ENCODE measurements around the gene CEMIP. TPM values are rescaled to one million over a fixed set of nuclear protein-coding genes. Genes with fewer than 3 reads are reported as not detected.

Gene CEMIP
- total and polyA plus RNA-seq, 11 donors, result 0.04 to 9.6 (median 0.19) TPM

DNA sequence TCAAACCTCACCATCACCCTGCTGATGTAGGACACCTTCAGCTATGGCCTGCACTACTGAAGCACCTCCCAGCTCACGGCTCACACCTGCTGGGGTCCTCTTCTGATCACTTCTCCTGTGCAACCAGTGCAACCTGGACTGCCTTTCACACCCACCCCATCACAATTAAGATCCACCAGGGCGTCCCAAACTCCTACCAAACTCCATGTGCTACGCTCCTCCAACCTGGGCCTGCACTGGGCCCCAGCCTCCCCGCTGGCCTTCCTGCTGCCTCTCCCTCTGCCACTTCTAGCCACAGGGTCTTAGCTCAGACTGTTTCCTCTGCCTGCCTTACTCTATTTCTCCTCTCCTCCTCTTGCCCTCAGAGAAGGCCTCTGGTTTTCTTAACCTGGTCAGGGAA lies 197.7 kb downstream of the CEMIP start:
- Histone ChIP-seq H3K27ac (no peak overlapping the region), H3K36me3 (peaks cover 0 to 65% (median 43%) of the 10 kb centered on the region in 9 donors), H3K9me3 (no peaks in the 10 kb centered on the region), H3K4me1 (peaks cover 0 to 39% (median 7%) of the 10 kb centered on the region in 12 donors), H3K4me3 (no peak overlapping the region), H3K27me3 (no peaks in the 10 kb centered on the region)
- ATAC-seq (peak in 1 of 4 donors; percentile 10), DNase-seq (no peak)
- 94 to 99% (median 98%) methylated on average over 4 of the region's 4 CpGs for WGBS, 4 donors
- TF ChIP-seq POLR2A (IDR thresholded peaks at IDR 0.05), result no peak
- intact Hi-C loops (cut with DNase I), result loop anchor here in 8 of 10 donors (2.0 to 10.0 kb wide), 6 partner anchors 130 to 412 kb away; no protein-coding TSS in a partner anchor

DNA sequence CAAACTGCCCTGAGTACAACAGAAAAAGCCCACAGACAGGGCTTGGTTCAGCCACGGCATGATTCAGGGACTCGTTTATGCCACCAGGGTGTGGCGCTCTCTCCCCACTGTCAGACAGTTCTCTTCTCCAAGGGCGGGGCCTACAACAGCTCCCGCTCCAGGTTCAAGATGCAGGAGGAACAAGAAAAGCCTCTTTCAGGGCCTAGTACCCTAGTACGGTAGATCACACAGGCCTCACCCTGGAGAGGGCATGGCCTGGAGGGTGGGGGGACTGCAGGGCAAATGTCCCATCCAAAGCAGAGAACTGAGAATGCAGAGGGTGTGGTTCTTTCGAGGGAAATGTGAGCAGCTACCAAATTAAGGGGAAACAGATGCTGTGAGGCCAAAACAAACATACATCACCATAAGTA lies 198.5 kb downstream of the CEMIP start:
- Histone ChIP-seq H3K27ac (no peak overlapping the region), H3K4me1 (peaks cover 0 to 39% (median 7%) of the 10 kb centered on the region in 12 donors), H3K27me3 (no peaks in the 10 kb centered on the region), H3K4me3 (no peak overlapping the region), H3K9me3 (no peaks in the 10 kb centered on the region), H3K36me3 (peaks cover 0 to 73% (median 49%) of the 10 kb centered on the region in 9 donors)
- ATAC-seq, result peak; percentile 34 to 80 (median 72)
- peak; percentile 50 to 69 (median 53) for DNase-seq
- TF ChIP-seq POLR2A (IDR thresholded peaks at IDR 0.05), result no peak
- TF ChIP-seq, protein P1, sequence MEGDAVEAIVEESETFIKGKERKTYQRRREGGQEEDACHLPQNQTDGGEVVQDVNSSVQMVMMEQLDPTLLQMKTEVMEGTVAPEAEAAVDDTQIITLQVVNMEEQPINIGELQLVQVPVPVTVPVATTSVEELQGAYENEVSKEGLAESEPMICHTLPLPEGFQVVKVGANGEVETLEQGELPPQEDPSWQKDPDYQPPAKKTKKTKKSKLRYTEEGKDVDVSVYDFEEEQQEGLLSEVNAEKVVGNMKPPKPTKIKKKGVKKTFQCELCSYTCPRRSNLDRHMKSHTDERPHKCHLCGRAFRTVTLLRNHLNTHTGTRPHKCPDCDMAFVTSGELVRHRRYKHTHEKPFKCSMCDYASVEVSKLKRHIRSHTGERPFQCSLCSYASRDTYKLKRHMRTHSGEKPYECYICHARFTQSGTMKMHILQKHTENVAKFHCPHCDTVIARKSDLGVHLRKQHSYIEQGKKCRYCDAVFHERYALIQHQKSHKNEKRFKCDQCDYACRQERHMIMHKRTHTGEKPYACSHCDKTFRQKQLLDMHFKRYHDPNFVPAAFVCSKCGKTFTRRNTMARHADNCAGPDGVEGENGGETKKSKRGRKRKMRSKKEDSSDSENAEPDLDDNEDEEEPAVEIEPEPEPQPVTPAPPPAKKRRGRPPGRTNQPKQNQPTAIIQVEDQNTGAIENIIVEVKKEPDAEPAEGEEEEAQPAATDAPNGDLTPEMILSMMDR (IDR thresholded peaks at IDR 0.05), result peak; percentile 35 to 65 (median 56)
- 45 to 52% (median 48%) methylated on average over 7 of the region's 7 CpGs for whole genome bisulfite sequencing, 4 donors
- intact Hi-C loops (cut with DNase I), result loop anchor here in 8 of 10 donors (2.0 to 10.0 kb wide), 6 partner anchors 130 to 413 kb away; no protein-coding TSS in a partner anchor

DNA sequence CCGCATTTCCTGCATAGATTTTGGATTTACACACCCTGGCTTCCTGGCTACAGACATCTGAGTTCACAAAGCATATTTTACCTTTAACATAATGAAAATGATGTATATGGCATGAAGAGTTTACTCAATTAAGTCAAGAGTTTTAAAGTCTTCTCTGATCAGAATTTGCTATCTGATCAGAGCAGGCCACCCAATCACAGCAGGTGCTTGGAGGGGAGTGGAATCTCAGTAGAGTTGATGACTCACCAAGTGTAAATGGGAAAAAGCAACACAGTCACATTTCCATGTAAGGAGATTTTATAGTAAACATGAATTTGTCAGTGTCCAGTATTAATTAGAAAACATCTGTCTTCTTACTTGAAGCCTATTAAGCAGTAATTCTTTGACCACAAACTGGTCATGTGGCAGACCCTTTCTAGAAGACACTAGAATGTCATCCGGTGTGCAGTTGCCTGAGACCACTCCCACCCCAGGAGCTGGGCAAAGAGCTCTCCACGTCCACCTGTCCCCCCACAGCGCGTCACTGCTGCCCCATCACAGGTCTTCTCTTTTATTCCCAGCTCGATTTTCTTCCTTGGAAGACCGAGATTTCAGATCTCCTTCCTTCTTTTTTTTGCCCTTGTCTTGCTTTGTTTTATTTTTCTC lies 199.6 kb downstream of the CEMIP start:
- no peak for TF ChIP-seq POLR2A (IDR thresholded peaks at IDR 0.05)
- TF ChIP-seq, protein P1 (IDR thresholded peaks at IDR 0.05), result no peak
- no peaks in the 10 kb centered on the region for H3K9me3 ChIP-seq
- 90 to 94% (median 91%) methylated on average over 7 of the region's 7 CpGs for WGBS, 4 donors
- H3K27ac ChIP-seq, result no peak overlapping the region
- no peak overlapping the region for H3K4me3 ChIP-seq
- DNase-seq (no peak), ATAC-seq (no peak)
- intact Hi-C loops (cut with DNase I), result loop anchor here in 8 of 10 donors (5.0 to 10.0 kb wide), 5 partner anchors 128 to 414 kb away; no protein-coding TSS in a partner anchor
- peaks cover 0 to 71% (median 52%) of the 10 kb centered on the region in 9 donors for H3K36me3 ChIP-seq
- H3K27me3 ChIP-seq, result no peaks in the 10 kb centered on the region
- peaks cover 0 to 39% (median 8%) of the 10 kb centered on the region in 12 donors for H3K4me1 ChIP-seq

DNA sequence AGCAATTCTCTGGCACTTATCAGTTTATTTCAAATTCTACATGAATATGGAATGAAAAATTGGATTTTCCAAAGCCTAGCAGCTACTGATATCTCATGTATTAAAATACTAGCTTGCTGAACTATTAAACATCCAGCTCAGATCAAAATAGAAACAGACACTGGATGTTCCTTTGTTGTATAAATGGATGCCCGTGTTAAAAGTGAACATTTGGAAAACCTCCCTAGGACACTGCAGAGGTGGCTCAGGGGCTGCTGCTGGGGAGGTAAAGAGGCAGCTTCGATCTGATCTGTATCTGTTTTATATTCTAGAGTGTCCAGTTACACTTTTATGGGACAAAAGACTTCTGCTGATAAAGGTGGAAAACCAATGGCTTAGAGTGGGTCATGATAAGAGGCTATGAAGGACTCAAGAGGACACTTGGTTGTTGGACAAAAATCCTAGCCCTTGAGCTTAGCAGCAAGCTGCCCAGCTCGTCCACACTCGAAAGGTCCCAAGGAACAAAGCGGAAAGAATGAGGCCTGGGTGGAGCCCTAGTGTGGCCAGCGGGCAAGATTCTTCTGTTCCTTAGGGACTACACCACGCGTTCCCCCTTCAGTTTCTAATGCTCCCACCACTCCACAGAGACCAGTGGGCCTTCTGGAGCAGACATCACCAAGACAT lies 200.5 kb downstream of the CEMIP start:
- Histone ChIP-seq H3K4me3 (no peak overlapping the region), H3K36me3 (peaks cover 0 to 71% (median 52%) of the 10 kb centered on the region in 9 donors), H3K4me1 (peaks cover 0 to 41% (median 12%) of the 10 kb centered on the region in 12 donors), H3K9me3 (no peaks in the 10 kb centered on the region), H3K27ac (peak overlapping the region in 2 of 12 donors; percentile 17 to 24), H3K27me3 (no peaks in the 10 kb centered on the region)
- ATAC-seq (peak; percentile 27 to 54 (median 38)), DNase-seq (no peak)
- intact Hi-C loops (cut with DNase I), result loop anchor here in 8 of 10 donors (5.0 to 10.0 kb wide), 5 partner anchors 128 to 415 kb away; no protein-coding TSS in a partner anchor
- WGBS, 4 donors, result 65 to 71% (median 67%) methylated on average over 8 of the region's 8 CpGs
- TF ChIP-seq POLR2A (IDR thresholded peaks at IDR 0.05), result no peak
- TF ChIP-seq, protein P1 (IDR thresholded peaks at IDR 0.05), result no peak
